Breast epithelium (tissue), 3 donors: ENCODE data around the gene LCAT.

Experiments
- POLR2A ChIP-seq: fragments of 450-650 bp; IDR thresholded peaks from one replicate; pipeline ENCODE4 v1.6.1; 2016; ENCODE audit warnings: antibody characterized with exemption, mild to moderate bottlenecking, moderate library complexity
- POLR2AphosphoS5 ChIP-seq, 3 donors: sonication (generic); formaldehyde crosslinking; IDR thresholded peaks; one replicate each; pipeline ENCODE4 v1.6.1; 2017; ENCODE audit warnings: antibody characterized with exemption in 3 of 3
- TF ChIP-seq, protein P1 (sequence below), 3 donors: fragments of 450-650 bp; IDR thresholded peaks; one replicate each; pipeline ENCODE4 v1.5.1; 2016 to 2017; ENCODE audit warnings: antibody characterized with exemption in 3 of 3, mild to moderate bottlenecking in 3 of 3, moderate library complexity in 3 of 3

DNA sequence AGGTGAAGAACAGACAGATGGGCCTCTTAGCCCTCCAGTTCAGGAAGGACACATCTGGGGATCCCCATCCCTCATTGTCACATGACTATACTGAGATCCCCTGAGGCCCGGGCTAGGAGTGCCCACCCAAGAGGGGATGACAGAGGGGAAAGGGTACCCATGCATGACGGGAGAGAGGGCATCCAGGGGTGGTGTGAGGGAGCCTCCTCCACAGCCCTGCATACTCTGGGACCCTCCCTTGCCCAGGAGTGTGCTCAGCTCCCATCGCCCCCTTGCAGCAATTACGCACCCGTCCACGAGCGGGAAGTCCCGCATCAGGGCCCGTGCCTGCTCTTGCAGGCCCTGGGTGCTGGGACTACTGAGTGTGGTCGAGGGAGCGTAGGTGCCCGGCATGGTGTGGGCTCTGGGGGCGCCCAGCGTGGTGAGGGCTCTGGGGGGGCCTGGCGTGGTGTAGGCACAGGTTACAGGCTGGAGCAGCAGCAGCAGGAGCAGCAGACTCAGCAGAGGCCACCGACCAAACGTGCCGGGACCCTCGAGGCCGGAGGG is 48.8 kb upstream of the LCAT start:
- TF ChIP-seq POLR2A (no peak), POLR2AphosphoS5 (IDR thresholded peaks at IDR 0.05) (no peak)
- TF ChIP-seq, protein P1, sequence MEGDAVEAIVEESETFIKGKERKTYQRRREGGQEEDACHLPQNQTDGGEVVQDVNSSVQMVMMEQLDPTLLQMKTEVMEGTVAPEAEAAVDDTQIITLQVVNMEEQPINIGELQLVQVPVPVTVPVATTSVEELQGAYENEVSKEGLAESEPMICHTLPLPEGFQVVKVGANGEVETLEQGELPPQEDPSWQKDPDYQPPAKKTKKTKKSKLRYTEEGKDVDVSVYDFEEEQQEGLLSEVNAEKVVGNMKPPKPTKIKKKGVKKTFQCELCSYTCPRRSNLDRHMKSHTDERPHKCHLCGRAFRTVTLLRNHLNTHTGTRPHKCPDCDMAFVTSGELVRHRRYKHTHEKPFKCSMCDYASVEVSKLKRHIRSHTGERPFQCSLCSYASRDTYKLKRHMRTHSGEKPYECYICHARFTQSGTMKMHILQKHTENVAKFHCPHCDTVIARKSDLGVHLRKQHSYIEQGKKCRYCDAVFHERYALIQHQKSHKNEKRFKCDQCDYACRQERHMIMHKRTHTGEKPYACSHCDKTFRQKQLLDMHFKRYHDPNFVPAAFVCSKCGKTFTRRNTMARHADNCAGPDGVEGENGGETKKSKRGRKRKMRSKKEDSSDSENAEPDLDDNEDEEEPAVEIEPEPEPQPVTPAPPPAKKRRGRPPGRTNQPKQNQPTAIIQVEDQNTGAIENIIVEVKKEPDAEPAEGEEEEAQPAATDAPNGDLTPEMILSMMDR (IDR thresholded peaks at IDR 0.05), result no peak
